Measurements from ENCODE around the gene PLCZ1.
"Not testable (repeated sequence)": the region's sequence is repeated elsewhere in the genome, so short reads cannot be mapped to it uniquely, and the experiment has no call there.

PLCZ1 gene, protein sequence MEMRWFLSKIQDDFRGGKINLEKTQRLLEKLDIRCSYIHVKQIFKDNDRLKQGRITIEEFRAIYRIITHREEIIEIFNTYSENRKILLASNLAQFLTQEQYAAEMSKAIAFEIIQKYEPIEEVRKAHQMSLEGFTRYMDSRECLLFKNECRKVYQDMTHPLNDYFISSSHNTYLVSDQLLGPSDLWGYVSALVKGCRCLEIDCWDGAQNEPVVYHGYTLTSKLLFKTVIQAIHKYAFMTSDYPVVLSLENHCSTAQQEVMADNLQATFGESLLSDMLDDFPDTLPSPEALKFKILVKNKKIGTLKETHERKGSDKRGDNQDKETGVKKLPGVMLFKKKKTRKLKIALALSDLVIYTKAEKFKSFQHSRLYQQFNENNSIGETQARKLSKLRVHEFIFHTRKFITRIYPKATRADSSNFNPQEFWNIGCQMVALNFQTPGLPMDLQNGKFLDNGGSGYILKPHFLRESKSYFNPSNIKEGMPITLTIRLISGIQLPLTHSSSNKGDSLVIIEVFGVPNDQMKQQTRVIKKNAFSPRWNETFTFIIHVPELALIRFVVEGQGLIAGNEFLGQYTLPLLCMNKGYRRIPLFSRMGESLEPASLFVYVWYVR

DNA sequence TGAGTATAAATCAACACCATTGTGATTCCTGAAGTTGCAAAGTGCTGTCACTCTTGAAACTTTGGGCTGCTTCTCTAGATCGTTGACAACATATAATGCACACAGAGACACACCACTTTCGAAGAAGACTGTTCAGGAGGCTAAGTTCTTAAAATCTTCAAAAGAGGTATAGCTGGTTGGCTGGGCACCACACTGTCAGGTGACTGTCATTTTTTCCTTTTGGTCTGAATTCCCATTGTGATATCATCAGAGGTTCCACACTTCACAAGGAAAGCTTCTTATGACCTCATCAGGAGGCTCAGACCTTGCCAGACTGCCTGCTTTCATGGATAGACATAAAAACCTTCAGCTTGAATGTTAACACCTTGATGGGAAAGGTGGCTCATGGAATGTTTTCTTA is at the start of gene PLCZ1, which contains the start of gene CAPZA3:
Gene PLCZ1, minus strand, starts transcription at position 194 of the 400 bp plus-strand sequence. CDS start 641 bp downstream, outside the sequence.
Gene CAPZA3, plus strand, starts transcription at position 301 of the 400 bp plus-strand sequence. CDS start 150 bp downstream, outside the sequence.
- H3K36me3 Mint-ChIP-seq (ENCODE audit: low read depth): no peaks in the 10 kb centered on the region
- H3K27ac Mint-ChIP-seq: no peak within 1 kb of the TSS

DNA sequence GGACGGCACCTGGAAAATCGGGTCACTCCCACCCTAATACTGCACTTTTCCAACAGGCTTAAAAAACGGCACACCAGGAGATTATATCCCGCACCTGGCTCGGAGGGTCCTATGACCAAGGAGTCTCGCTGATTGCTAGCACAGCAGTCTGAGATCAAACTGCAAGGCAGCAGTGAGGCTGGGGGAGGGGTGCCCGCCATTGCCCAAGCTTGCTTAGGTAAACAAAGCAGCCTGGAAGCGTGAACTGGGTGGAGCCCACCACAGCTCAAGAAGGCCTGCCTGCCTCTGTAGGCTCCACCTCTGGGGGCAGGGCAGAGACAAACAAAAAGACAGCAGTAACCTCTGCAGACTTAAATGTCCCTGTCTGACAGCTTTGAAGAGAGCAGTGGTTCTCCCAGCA is 47.7 kb upstream of the PLCZ1 start:
- not testable (repeated sequence) for H3K36me3 Mint-ChIP-seq (ENCODE audit: low read depth); H3K4me3 Mint-ChIP-seq; H3K4me1 Mint-ChIP-seq (ENCODE audit: low read depth); H3K27ac Mint-ChIP-seq; H3K27me3 Mint-ChIP-seq; H3K9me3 Mint-ChIP-seq; DNase-seq

More for the DNA sequence above, at the start of gene PLCZ1, which contains the start of gene CAPZA3:
- H3K4me3 Mint-ChIP-seq: no peak within 1 kb of the TSS
- no peak for DNase-seq
- no peaks in the 10 kb centered on the region for H3K4me1 Mint-ChIP-seq (ENCODE audit: low read depth)
- no peaks in the 10 kb centered on the region for H3K27me3 Mint-ChIP-seq
- H3K9me3 Mint-ChIP-seq: peaks cover 6% of the 10 kb centered on the region

DNA sequence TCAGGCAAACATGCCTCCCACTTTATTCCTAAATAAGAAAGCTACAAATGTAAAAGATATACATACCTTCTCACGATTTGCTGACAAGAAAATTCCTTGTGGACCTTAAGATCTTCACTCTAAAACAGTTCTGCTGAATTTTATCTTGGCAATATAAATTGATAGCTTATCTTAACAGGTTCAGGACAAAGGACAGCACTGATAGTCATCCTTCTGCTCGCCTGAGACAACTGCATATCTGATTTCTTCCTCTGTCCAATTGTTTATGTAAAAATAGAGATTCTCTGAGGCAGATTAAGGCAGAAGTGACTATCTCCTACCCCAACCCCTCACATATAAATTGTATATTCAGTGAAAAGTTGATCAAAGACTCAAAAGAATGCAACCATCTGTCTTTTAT is 45.0 kb upstream of the PLCZ1 start:
- Mint-ChIP-seq H3K36me3 (ENCODE audit: low read depth) (no peaks in the 10 kb centered on the region), H3K4me1 (ENCODE audit: low read depth) (no peaks in the 10 kb centered on the region), H3K27me3 (no peaks in the 10 kb centered on the region), H3K4me3 (no peak overlapping the region), H3K27ac (no peak overlapping the region), H3K9me3 (peaks cover 8% of the 10 kb centered on the region)
- no peak for DNase-seq

DNA sequence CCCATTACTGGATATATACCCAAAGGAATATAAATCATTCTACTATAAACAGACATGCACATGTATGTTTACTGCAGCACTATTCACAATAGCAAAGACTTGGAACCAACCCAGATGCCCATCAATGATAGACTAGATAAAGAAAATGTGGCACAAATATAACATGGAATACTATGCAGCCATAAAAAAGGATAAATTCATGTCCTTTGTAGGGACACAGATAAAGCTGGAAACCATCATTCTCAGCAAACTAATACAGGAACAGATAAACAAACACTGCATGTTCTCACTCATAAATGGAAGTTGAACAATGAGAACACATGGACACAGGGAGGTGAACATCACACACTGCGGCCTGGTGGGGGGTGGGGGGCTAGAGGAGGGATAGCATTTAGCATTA is 28.7 kb upstream of the PLCZ1 start:
- not testable (repeated sequence) for H3K4me1 Mint-ChIP-seq (ENCODE audit: low read depth); DNase-seq; H3K36me3 Mint-ChIP-seq (ENCODE audit: low read depth); H3K27me3 Mint-ChIP-seq; H3K27ac Mint-ChIP-seq; H3K4me3 Mint-ChIP-seq
- peaks cover 27% of the 10 kb centered on the region for H3K9me3 Mint-ChIP-seq

DNA sequence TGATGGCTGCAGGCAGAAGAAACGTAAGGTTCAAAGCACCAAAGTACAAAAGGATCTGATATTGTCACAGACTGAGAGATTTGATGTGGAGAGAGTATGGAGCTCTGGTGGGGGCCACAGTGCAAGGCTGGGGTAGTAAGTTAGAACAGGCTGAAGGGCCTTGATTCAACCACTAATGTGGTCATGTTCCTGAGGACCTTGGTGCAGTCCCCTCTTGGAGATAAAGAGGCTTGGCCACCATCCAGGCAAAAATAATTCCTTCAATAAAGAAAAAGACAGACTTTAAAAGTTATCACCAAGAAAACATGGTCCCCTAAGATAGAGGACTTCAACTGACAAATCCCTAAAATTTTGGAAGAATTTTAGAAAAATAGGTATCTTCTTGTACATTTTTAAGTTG is 17.5 kb upstream of the PLCZ1 start:
- no peaks in the 10 kb centered on the region for H3K4me1 Mint-ChIP-seq (ENCODE audit: low read depth)
- H3K4me3 Mint-ChIP-seq: no peak overlapping the region
- no peaks in the 10 kb centered on the region for H3K36me3 Mint-ChIP-seq (ENCODE audit: low read depth)
- H3K27ac Mint-ChIP-seq: no peak overlapping the region
- no peaks in the 10 kb centered on the region for H3K27me3 Mint-ChIP-seq
- DNase-seq: no peak
- H3K9me3 Mint-ChIP-seq: no peaks in the 10 kb centered on the region

DNA sequence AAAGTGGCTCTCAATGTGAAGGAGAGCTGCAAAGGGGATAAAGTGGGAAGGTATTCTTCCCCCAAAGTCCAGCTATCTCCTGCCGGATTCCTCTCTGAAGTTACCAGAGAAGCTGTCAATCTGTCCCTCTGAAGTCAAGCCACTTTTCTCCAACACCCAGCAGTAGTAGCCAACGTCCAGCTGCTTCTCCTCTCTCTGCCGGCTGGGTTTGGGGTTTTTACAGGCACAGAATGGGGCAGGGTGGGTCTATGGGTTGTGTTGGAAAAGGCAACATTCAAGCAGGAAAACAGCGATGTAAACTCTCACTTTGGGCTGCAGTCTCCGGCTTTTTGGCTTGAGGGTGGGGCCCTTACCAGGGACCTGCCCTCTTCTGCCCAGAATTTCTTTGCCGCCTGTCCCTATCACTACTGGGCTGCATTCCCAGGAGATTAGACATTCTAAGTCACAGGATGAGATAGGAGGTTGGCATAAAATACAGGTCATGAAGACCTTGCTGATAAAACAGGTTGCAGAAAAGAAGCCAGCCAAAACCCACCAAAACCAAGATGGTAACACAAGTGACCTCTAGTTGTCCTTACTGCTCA is 16.4 kb upstream of the PLCZ1 start:
- no peak overlapping the region for H3K4me3 Mint-ChIP-seq
- no peaks in the 10 kb centered on the region for H3K36me3 Mint-ChIP-seq (ENCODE audit: low read depth)
- no peaks in the 10 kb centered on the region for H3K9me3 Mint-ChIP-seq
- no peak for DNase-seq
- no peak overlapping the region for H3K27ac Mint-ChIP-seq
- H3K4me1 Mint-ChIP-seq (ENCODE audit: low read depth): no peaks in the 10 kb centered on the region
- no peaks in the 10 kb centered on the region for H3K27me3 Mint-ChIP-seq

DNA sequence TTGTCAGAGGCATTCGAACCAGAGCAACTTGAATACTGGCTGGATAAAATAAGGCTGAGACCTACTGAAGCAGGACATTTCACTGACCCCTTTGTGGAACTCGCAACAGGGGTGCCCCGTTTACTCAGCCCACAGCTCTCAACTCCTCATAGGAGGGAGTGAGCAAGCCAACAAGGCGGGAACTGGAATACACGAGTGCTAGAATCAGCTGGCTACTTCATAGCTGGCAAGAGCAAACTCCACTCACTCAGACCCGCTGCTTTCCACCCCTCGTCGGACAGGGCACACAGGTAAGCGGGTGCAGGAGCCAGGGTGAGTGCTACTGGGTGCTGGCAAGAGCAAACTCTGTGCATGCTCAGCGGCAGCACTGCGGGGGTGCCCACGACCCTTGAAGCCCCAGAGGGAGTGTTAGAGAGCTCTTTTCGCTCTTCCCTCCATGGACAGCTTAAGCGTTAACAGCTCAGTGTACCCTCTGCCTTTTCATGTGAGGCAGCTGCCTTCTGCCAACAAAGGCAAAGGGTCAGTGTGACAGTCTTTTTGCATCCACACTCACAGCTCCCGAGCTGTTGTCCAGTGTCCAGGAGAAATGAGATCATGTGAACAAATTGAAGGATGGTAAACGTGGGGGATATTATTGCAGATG is 15.8 kb upstream of the PLCZ1 start:
- H3K9me3 Mint-ChIP-seq: no peaks in the 10 kb centered on the region
- H3K36me3 Mint-ChIP-seq (ENCODE audit: low read depth): no peaks in the 10 kb centered on the region
- no peak for DNase-seq
- no peaks in the 10 kb centered on the region for H3K27me3 Mint-ChIP-seq
- H3K4me1 Mint-ChIP-seq (ENCODE audit: low read depth): no peaks in the 10 kb centered on the region
- no peak overlapping the region for H3K27ac Mint-ChIP-seq
- H3K4me3 Mint-ChIP-seq: no peak overlapping the region

DNA sequence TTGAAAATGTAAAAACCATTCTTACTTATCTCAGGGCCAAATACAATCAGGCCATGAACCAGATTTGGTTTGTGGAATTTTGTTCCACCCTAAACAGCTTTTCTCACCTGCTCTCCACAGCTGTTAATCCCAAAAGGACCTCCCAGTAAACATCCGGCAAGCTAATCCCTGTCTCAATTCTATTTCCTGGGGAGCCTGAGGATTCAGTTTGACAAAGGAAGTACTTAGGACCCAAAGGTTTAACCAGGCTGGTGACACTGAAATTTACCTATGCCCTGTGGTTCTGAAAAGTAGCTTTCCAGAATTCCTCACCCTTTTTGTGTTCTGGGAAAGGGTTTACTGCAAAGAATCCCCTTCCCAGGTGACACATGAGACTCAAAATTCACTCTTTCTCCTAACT is 15.1 kb upstream of the PLCZ1 start:
- Mint-ChIP-seq H3K36me3 (ENCODE audit: low read depth) (no peaks in the 10 kb centered on the region), H3K9me3 (no peaks in the 10 kb centered on the region)

DNA sequence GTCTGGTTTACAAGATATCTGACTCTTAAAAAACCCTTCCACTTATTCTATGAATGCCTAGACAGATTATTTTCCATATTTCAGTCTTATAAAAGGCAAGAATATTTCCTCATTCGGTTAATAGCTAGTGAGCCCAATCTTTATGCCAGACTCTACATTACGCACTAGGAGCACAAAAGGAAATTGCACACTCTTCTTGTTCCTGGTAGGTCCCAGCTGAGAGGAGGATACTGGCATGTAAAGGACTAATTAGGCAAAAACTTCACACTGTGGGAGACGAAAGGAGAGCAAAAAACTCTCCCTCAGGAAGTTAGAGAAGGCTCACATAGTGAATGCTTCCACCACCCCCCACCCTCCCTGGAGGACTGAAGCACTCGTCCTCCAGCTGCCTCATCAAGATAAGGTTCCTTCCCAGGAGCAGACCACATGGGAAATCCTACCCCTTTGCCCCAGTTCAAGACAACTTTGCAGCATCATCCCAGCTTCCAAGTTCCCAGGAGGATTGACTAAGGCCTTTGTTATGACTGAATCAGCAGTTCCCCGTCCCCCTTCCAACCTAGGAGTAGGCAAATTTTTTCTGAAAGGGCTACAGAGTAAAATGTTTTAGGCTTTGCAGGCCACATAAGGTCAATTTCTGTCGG is 14.6 kb upstream of the PLCZ1 start:
- no peak overlapping the region for H3K4me3 Mint-ChIP-seq
- no peaks in the 10 kb centered on the region for H3K27me3 Mint-ChIP-seq
- no peak overlapping the region for H3K27ac Mint-ChIP-seq
- H3K9me3 Mint-ChIP-seq: no peaks in the 10 kb centered on the region
- no peaks in the 10 kb centered on the region for H3K36me3 Mint-ChIP-seq (ENCODE audit: low read depth)
- no peak for DNase-seq
- no peaks in the 10 kb centered on the region for H3K4me1 Mint-ChIP-seq (ENCODE audit: low read depth)

More for the DNA sequence above, 15.1 kb upstream of the PLCZ1 start:
- no peak overlapping the region for H3K27ac Mint-ChIP-seq
- H3K27me3 Mint-ChIP-seq: no peaks in the 10 kb centered on the region
- no peaks in the 10 kb centered on the region for H3K4me1 Mint-ChIP-seq (ENCODE audit: low read depth)
- no peak for DNase-seq
- H3K4me3 Mint-ChIP-seq: no peak overlapping the region

DNA sequence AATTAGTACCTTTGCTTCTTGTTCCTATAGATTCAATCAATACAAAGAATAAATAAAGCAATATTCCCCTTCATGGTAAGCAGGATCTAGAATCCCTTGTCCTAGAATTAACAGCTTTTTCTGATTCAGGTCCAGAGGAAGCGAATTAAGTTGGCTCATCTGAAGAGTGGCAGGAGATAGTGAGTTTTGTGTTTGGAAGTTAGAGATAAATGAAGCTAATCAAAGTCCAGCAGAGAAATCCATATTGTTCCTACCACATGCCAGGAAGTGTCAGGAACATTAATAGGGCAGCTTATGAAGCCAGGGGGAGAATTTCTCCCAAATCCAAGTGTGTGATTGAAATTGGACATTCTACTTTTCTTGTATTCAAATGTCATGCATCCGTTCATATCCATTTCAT is 14.1 kb upstream of the PLCZ1 start:
- Mint-ChIP-seq H3K27ac (no peak overlapping the region), H3K36me3 (ENCODE audit: low read depth) (no peaks in the 10 kb centered on the region), H3K27me3 (no peaks in the 10 kb centered on the region), H3K4me3 (no peak overlapping the region), H3K4me1 (ENCODE audit: low read depth) (no peaks in the 10 kb centered on the region), H3K9me3 (no peaks in the 10 kb centered on the region)
- no peak for DNase-seq

DNA sequence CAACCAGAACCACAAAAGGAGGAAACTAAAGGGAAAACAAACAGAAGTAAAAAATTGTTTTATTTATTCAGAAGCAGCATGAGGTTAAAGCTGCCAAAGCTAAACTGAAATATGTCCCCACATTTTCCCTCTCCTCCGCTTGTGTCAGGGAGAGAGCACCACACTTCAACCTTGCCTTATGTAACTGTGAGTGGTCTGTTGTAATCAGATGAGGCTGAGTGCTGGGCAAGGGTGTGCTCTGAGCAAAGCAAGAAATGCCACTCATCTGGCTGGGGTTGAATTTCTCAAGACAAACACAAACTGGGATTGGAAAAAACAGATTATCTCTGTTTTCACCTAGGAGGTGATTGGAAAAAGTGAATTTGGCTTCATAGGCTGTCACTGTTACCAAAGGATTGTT is 12.3 kb upstream of the PLCZ1 start:
- H3K27ac Mint-ChIP-seq: no peak overlapping the region
- H3K4me3 Mint-ChIP-seq: no peak overlapping the region
- no peaks in the 10 kb centered on the region for H3K4me1 Mint-ChIP-seq (ENCODE audit: low read depth)
- H3K27me3 Mint-ChIP-seq: no peaks in the 10 kb centered on the region
- no peak for DNase-seq
- no peaks in the 10 kb centered on the region for H3K36me3 Mint-ChIP-seq (ENCODE audit: low read depth)
- no peaks in the 10 kb centered on the region for H3K9me3 Mint-ChIP-seq

DNA sequence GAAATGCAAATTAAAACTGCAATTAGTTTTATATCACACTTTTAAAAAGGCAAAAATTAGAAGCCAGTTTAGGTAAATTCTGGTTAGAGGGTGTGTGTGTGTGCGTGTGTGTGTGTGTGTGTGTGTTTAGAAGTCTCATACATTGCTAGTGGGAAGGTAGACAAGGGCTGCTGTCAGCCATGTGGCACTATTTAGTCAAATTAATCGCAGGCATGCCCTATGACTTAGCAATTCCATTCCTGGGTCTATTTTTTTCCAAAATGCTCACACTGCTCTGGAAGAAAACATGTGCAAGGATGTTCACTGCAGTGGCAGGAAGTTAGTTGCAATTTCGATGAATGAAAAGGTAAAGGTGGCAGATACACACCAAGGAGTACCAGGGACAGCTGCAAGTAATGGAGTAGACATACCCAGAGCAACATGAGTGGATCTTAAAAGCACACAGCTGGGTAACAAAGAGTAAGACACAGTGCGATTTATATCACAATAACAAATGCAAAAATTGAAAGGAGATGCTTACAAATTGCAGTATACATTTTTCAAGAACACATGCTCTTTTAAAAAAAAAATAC is 11.7 kb upstream of the PLCZ1 start:
- no peaks in the 10 kb centered on the region for H3K36me3 Mint-ChIP-seq (ENCODE audit: low read depth)
- no peaks in the 10 kb centered on the region for H3K27me3 Mint-ChIP-seq
- H3K4me1 Mint-ChIP-seq (ENCODE audit: low read depth): no peaks in the 10 kb centered on the region
- H3K27ac Mint-ChIP-seq: no peak overlapping the region
- no peak overlapping the region for H3K4me3 Mint-ChIP-seq
- DNase-seq: no peak
- no peaks in the 10 kb centered on the region for H3K9me3 Mint-ChIP-seq

DNA sequence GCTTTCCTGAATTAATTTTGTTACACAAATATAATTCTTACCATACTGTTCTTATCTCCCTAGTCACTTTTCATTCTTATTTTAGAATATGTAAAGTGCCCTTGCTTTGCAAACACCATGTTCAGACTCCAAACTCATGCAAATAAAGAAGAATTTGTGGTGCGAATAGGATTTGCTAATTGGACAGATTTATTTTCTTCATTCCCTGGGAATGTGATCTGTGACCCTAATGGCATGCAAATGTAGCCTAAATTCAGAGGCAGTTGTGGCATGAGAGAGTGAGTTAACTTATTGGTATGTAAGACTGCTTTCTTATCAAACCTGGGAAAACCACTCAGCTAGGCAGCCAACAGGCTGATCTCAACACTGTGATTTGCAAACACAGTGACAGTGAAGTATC is 10.1 kb upstream of the PLCZ1 start:
- H3K4me1 Mint-ChIP-seq (ENCODE audit: low read depth): no peaks in the 10 kb centered on the region
- no peaks in the 10 kb centered on the region for H3K36me3 Mint-ChIP-seq (ENCODE audit: low read depth)
- no peak overlapping the region for H3K4me3 Mint-ChIP-seq
- H3K9me3 Mint-ChIP-seq: peaks cover 2% of the 10 kb centered on the region
- DNase-seq: no peak
- H3K27ac Mint-ChIP-seq: no peak overlapping the region
- no peaks in the 10 kb centered on the region for H3K27me3 Mint-ChIP-seq

DNA sequence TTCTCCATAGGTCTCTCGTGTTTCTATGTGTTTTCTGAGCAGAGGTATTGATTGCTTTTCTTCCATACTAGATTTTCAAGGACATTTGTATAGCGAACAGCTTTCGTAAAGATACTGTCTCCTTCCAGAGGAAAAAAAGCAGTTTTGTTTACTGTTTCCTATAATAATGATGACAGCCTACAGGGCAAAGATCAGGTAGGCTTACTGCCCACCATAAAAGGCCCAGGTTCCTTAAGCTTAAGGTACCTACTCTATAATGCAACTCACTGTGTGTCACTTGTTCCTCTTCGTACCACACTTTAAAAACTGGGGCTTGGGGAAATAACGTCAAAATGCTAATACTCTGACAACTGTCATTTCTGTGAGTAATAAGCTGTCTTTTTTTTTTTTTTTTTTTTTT is 6.7 kb downstream of the PLCZ1 start:
- Mint-ChIP-seq H3K9me3 (peaks cover 6% of the 10 kb centered on the region), H3K4me3 (no peak overlapping the region), H3K4me1 (ENCODE audit: low read depth) (no peaks in the 10 kb centered on the region), H3K27ac (no peak overlapping the region), H3K27me3 (no peaks in the 10 kb centered on the region), H3K36me3 (ENCODE audit: low read depth) (no peaks in the 10 kb centered on the region)
- DNase-seq: no peak
